ENCODE data around the gene FLRT1.

GRCh38 chr11:64068705-64069400, 33.1 kb downstream of the FLRT1 start:
- TF ChIP-seq CTCF (IDR thresholded peaks at IDR 0.05) (no peak), EZH2phosphoT487 (IDR thresholded peaks at IDR 0.05) (no peak)

Measured in neural progenitor cell (in vitro differentiated cells).